Umbilical cord (tissue), 2 donors: ENCODE results near the gene STAT5A. TPM values are rescaled to one million over a fixed set of nuclear protein-coding genes. Genes with fewer than 3 reads are reported as not detected.
A peak's percentile ranks its signal among the peaks of the same experiment; 100 is the strongest.

Experiments used
- DNase-seq: peaks from one replicate; pipeline ENCODE4 v3.0.0-alpha.2; 2015; ENCODE audit warnings: low spot score
- total RNA-seq: library from RNA; depleted of rRNA; stranded (reverse); fragments of >200 nt; gene quantifications from one replicate; pipeline ENCODE4 v1.2.3, GENCODE V29; 2014; ENCODE audit warnings: low replicate concordance; ENCODE audit not compliant: insufficient read depth

The STAT5A gene
- total RNA-seq, 1 donor from 2014 or later: 66.7 TPM

DNA sequence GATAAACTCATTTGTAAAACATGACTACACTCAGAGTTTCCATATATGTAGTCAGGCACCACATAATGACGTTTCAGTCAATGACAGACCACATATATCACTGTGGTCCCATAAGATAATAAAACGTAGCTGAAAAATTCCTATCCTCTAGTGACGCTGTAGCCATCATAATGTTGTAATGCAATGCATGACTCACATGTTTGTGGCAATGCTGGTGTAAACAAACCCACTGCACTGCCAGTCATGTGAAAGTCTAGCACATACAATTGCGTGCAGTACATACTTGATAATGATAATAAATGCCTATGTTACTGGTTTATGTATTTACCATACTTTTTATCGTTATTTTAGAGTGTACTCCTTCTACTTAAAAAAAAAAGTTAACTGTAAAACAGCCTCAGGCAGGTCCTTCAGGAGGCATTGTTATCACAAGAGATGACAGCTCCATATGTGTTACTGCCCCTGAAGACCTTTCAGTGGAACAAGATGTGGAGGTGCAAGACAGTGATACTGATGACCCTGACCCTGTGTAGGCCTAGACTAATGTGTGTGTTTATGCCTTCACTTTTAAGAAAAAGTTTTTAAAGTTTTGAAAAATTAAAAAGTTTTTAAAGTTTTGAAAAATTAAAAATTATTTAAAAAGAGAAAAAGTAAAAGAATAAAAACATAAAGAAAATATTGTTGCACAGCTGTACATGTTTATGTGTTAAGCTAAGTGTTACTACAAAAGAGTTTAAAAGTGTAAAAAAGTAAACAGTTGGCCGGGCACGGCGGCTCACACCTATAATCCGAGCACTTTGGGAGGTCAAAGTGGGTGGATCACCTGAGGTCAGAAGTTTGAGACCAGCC is 21.2 kb upstream of the STAT5A start:
- DNase-seq: no peak

DNA sequence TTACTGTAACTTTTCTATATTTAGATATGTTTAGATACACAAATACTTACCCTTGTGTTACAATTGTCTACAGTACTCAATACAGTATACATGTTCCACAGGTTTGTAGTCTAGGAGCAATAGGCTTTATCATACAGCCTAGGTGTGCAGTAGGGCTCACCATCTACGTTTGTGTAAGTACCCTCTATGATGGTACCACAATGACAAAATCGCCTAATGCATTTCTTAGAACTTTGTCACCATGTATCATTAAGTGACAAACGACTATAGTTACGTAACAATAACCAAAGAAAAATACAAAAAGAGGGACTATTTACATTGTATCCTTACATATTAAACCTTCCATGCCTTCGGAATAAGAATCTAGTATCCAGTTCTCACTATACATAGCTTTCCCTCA is 20.1 kb upstream of the STAT5A start:
- no peak for DNase-seq

DNA sequence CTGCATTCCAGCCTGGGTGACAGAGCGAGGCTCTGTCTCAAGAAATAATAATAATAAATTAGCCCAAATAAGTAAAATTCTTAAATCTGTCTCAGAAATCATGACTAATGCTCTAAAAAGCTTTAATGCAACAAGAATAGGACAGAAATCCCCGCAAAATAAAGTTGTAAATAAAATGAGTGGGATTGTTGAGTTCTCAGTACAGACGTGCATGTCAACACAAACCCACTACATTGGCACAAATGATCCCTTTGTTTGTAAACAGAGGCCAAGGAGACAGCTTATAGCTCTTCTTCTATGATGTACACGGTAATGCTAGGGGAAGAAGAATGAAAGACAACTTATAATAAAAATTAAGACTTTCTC is 18.1 kb upstream of the STAT5A start:
- DNase-seq: no peak

DNA sequence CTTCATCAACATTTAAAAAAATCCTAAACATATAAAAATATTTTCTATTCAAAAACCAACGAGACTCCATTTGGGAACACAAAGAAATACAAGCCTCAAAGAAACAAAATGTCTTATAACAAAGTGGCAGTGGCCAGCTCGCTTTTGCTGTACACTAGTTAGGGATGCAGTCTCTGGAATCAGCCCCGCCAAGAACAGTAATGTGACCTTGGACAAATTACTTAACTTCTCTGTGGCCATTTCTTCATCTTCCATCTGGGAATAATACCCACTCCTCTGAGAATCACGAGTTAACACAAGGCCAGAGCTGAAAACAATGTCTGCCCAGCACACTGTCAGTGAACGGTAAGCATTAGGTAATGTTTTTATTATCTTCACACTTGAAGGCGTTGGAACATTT is 17.7 kb upstream of the STAT5A start:
- DNase-seq: no peak

DNA sequence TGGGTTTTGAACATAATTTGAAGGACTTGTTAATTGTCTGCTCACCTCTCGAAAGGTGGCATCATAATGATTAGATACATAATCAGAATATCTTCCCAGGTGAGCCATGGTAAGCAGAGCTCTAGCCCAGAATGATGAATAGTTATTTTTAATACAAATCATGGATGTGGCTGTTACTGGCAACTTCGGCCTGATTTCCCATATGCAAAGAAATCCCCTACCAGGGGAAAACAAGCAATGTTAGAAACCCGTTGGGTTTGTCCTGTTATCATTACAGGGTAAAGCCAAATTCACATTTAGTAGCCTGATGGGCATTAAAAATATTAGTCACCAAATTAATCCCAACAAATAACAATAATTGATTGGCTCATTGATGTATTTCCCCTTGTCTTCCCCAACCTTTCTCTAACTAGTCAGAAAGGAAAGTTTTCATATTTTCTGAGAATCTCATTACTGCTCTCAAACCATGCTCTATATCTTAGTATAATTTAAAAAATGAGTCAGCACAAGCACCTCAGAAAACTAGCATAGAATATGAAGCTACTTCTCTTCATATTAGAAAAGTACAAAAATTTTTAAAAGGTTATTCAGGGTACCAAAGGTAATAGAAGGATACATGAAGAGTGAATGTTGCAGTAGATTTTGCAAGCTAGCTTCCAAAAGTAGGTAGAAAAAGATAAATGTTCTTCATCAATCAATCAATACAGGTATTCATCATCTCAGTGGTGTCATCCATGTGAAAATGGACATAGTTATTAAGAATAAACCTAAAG is 17.1 kb upstream of the STAT5A start:
- DNase-seq: no peak

DNA sequence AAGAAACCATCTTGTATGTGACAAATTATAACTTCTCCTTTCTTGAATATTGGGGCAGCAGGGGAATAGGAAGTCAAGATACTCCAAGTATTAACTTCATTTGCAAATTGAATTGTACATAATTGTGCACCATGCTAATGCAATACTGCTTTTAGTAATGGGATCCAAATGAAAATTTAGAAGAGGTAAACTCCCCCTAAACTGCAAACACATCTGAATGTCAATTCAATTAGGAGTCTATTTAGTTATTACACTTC is 16.6 kb upstream of the STAT5A start:
- DNase-seq: no peak

DNA sequence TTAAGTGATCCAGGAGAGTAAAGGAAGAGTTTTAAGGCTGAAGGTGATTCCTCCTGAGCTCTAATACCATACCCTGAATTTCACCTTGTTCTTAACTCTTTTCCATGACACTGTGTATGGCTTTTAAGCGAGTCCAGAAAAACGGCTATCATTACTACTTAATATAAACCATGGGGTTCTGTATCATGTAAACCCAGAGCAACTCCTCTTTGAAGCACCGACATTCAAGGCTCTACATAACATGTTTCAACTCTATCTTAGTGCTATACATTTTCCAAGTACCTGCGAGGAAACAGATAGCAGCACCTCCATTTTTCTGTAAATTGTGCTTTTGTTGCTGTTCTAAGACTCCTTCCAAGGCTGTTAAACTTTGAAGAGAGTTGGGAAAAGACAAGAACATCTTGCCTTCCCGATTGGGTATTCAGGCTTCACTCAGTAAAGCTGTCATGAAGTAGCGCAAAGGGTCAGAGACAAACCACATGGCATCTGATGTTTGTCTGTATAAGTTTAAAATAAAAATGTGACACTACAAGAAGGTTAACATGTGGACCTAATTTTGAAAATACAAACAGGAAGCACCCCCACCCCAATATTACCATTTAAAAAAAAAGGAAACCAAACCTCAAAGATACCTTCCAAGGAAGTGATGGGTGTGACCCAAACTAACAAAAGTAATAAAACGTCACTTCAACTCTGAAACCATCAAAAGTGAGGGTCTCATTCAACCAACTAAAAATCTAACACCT is 16.0 kb upstream of the STAT5A start:
- DNase-seq: no peak

DNA sequence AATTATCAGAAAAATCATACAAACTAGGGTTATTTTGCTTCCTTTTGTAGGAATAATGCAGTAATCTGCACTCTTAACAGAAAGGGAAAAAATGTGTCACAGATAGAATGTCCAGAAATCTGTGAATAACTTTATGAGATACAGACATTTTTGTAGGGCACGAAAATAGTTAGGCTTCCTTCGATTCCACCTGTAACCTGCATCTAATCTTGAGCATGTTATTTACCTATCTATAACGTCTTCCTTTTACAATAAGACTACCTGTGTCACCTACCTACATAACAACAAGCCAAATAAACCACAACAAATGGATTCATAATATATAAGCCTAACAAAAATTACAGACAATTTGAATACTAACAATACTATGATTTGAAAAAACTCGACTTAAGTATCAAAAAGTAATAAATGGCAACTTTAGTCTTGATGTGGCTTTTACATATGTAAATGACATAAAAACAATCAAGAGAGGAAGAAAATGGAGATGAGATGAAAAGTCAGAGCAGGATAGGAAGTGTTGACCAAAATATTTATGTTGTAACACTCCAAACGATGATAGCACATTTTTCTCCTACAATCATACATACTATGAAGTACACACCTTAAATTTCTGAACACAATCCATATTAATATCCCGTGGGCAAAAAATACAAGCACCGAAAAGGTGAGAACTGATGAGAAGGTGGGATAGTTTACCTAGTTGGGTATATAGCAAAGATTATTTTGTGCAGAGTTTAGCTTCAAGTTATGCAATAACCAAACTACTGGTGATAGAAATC is 14.6 kb upstream of the STAT5A start:
- no peak for DNase-seq

DNA sequence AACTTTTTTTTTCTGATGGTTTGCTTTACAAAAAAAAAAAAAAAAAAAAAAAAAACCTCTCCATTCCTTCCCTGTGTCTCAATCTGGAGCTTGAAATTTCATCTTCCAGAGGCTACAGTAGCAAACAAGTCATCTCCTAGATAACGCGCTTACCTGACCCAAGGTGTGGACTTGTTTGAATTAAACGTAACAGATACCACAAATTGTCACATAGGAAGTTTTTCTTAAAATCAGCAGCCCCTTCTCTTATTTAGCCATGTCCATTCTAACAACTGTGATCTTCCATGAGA is 14.1 kb upstream of the STAT5A start:
- DNase-seq: no peak

DNA sequence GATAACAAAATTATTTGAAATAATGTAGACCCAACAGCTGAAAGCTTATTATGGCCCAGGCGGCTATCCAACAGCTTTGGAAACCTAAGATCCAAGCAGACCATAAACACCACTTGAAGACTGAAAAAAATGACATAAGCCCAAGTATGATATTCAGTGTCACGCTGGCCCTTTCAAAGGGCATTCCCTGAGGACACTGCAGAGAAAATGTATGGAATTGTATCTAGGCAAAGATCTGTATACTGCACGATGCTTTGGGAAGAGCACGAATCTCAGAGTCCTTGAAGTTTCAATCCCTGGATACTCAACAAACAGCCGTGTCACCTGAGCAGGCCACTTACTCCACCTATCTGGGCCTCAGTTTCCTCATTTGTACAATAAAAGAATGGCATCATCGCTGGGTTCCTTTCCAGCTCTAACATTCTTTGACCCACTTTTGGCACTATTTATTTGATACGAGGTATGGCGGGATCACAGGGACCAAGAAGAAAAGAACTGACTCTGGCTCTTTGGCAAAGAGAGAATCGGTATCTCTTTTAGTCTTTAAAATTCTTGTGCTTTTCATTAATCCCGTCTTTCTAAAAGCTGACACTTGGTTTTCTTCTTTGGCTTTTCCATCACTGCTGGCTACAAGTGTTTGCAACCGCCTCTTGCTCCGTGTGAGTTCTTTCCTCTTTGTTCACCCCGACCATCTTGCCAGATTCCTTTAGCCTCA is 13.3 kb upstream of the STAT5A start:
- no peak for DNase-seq

DNA sequence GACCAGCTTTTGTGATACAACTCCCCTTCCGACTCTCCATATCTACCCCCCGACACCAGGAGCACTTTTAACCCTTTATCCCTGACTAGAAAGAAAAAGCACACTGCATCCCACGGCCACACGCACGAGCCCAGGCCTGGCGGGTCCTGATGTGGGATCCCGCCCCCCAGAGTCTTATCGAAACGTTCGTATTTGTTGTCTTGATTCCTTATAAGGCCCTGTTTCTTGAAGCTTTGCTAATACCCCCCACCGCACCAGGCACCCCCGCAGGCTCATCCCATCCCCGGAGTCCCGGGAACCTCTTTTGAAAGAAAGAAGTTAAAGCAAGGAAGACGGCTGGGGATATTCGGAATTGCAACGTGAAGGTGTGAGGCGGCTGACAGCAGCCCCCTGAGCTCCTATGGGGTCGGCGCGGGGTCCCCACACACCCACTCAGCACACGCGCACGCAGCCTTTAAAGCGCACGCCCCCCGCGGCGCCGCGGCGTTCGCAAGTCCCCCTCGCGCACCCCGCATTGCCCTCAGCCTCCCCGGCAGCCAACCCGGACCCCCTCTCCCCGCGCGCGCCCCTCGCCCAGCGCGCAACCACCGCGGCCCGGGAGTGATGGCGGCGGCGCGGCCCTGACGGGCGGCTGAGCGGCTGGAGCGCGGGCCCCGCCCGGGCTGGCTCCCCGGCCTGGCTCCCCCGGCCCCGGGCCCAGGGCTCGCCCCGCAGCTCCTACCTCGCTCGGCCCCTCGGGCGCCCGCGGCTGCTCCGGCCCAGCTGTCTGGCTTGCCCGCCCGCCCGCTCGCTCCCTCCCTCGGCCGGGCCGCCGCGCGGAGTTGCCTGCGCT is 12.6 kb upstream of the STAT5A start:
- peak; percentile 52 for DNase-seq

DNA sequence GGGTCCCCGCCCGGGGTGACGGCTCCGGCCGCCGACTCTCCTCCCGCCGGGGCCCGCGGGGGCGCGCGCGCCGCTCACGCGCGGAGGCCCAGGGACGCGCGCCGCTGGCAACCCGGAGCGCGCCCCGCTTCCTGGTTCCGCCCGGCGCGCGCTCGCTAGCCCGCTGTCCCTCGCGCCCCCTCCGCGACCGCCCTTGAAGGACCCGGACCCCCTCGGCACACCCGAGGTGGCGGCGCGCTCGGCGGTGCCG is 12.0 kb upstream of the STAT5A start, which contains the start of gene STAT5B:
Gene STAT5B (minus strand): TSS at position 33 of the 250 bp plus-strand sequence. CDS start 44,264 bp downstream, outside the sequence.
- peak; percentile 70 for DNase-seq

DNA sequence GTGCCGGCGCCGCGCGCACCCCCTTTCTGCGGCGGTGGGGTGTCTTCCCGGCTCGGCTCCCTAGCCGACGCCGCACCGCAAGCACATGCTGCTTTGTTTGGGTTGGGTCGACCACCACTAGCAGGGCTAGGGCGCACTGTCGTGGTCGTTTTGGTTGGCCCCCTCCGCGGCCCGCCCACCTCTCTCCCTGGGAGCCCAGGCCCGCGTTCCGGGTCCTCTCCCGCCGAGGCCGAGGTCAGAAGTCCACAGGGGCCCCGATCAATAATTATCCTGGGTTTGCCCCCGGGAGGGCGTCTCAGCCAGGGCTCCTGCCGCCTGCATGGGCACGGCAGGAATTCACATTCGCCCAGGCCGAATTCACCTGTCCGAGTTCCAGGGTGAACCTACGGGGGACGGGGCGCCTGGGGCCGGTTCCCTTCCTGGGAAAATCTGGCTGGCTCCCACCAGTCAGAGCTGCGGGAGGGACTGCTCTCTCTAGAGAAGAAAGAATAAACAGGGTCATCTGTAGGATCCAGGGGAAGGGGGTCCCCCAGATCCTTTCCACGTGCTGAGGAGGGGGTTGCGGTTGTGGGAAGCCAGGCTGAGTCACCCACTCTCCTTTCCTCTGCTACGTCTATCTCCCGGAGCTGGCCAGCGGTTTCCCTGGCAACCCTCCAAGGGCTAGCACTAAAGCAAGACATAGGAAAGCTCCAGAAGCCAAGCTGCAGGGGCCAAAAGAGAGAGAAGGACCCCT is 11.5 kb upstream of the STAT5A start:
- peak; percentile 56 for DNase-seq

DNA sequence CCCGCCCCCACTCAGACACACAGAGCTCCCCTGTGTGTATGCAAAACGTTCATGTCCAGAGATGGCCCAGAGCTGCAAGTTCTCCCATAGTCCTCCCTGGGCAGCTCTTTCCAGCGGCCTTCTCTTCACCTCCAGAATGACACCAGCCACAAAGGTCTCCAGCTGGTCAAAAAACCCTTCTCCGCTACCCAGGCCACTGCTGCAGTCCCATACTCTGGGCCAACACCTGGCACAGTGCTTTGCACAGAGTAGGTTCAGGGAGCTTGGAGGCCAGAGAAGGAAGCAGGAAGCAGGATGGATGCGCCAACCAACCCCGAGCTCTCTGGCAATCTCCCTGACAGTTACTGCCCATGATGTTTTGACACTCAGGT is 11.0 kb upstream of the STAT5A start:
- no peak for DNase-seq

DNA sequence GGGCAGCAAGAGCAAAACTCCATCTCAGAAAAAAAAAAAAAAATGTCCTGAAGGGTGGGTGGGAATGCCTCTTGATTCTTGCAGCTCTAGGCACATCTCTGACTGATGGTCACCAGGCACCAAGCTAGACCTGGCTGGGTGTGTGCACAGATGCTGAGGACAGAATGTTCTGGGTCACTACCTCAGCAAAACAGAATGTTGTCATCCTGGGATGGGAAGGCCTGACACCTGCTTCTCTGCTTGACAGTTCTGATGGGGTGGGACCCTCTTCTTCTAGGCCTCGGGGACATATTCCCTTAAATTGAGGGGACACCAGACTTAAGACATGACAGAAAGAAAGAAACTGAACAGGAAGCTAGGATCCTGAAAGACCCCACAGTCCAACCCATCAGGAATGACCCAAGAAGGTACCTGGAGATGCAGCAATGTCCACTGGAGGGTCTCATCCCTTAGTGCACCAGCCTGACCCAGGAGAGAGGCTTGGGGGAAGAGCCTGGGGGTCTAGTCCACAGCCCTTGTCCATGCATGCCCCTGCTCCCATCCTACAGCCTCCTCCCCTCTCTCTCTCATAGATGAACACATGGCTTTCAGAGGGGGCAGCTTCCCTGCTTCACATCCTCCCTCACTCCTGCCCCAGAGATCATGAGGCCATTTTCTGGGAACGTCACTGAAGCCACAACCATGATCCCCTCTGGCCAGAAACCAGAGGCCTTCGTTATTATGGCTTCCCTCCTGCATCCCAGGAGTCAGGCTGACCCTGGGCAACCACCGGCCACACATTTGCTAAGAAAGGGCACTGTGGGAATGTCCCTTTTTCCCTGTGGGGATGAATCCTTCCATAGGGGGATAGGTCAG is 8.3 kb upstream of the STAT5A start:
- DNase-seq: no peak

DNA sequence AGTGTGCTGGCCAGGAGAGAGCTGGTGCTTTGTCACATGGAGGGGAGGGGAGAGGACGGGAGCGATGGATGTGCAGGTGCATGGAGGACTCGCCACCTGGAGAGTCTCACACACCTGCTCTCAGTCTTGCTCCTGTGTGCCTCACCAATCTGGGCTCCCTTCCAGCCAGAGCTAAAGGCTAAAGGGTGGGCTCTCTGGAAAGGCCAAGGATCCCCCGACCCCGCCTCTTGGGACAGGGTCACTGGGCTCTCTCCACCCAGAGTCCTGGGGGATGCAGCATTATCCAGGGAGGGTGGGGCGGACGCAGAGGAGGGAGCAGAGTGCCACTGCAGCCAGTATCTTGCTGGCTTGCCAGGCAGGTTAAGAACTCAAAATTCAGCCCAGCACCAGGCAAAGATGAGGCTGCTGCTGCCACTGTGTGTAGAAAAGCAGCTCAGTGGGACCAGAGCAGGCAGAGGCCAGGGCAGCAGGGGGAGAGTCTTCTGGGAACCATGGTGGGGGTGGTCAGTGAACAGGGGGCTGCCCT is 6.7 kb upstream of the STAT5A start:
- no peak for DNase-seq

DNA sequence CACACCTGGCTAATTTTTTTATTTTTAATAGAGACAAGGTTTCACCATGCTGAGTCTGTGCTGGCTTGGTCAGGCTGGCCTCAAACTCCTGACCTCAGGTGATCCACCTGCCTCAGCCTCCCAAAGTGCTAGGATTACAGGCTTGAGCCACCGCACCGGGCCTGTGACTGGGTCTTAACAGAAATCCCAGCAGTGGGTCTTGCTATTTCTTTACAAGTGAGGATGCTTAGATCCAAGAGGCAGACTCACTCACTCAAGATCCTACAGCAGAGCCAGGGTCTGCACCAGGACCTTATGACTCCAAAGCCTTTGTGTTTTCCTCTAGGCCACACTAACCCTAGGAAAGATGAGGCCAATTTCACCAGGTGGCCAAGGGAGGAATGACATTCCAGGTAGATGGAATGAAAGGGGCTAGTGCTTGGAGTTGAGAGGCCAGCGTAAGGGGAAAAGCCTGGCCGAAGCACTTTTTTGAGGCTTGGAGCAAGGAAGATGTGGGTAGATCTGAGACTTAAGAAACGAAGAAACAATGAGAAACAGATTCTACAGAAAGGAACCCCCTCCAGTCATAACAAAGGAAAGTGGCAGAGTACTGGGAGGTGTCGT is 5.7 kb upstream of the STAT5A start:
- DNase-seq: no peak

DNA sequence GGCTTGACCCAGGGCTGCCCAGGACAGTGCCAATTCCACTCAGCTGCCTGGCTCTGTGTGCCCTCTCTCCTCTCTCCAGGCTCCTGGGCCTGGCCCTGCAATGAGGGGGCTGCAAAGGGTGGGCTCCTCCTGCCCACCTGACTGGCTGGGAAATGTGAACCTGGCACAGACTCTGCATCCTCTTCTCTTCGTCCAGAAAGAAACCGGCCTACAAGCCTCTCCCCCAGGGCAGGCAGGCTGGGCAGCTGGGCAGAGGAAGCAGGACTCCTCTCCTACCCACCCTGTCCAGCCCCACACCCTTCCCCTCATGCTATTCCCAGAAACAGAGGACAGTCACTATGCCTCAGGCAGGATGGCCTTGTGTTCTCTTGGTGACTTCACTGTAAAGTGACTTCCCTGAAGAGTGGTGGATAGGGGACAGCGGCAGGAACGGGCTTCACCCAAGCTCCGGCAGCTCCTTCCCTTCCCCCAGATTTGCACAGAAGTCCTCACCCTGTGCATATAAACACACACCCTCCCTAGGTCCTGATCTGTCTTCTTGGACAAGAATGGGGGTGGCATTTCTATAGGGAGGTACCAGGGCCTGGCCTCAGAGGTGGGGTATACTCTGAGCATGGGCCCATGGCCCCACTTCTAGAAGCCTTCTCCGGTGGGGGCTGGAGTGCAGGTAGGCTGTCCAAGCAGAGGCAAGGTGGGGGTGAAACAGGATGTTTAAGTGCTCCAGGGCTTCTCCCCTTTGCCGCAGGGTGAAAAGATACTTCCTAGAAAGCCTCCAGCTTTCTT is 4.9 kb upstream of the STAT5A start:
- DNase-seq: no peak
